H9 (cell line): ENCODE results near the gene IKBKG. TPM values are rescaled to one million over a fixed set of nuclear protein-coding genes. Genes with fewer than 3 reads are reported as not detected.
A peak's percentile ranks its signal among the peaks of the same experiment; 100 is the strongest.

Experiments
- DNase-seq: peaks from one replicate; pipeline ENCODE4 v3.0.0-alpha.2; 2017
- H2AFZ ChIP-seq: one replicate; pipeline ENCODE4 v1.6.1; 2013; ENCODE audit warnings: mild to moderate bottlenecking, low read length, control low read depth, moderate library complexity
- H2AK5ac ChIP-seq: 2 replicates; pipeline ENCODE4 v1.6.1; 2013; ENCODE audit warnings: low read length, control low read depth, mixed read lengths; ENCODE audit not compliant: insufficient read length
- H2BK120ac ChIP-seq: one replicate; pipeline ENCODE4 v1.6.1; 2013; ENCODE audit warnings: low read depth, mild to moderate bottlenecking, low read length, control low read depth, inconsistent platforms; ENCODE audit not compliant: poor library complexity, severe bottlenecking
- H2BK12ac ChIP-seq: 2 replicates; pipeline ENCODE4 v1.6.1; 2013; ENCODE audit warnings: low read length, control low read depth, mixed read lengths, low read depth; ENCODE audit not compliant: insufficient read length
- H2BK15ac ChIP-seq: 2 replicates; pipeline ENCODE4 v1.6.1; 2013; ENCODE audit warnings: low read depth, low read length, control low read depth
- H2BK20ac ChIP-seq: one replicate; pipeline ENCODE4 v1.6.1; 2013; ENCODE audit warnings: low read depth, mild to moderate bottlenecking, low read length, control low read depth, inconsistent platforms; ENCODE audit not compliant: poor library complexity, severe bottlenecking
- H2BK5ac ChIP-seq: 2 replicates; pipeline ENCODE4 v1.6.1; 2013; ENCODE audit warnings: low read length, control low read depth, mixed read lengths; ENCODE audit not compliant: insufficient read length
- H3K14ac ChIP-seq: 2 replicates; pipeline ENCODE4 v1.6.1; 2013; ENCODE audit warnings: low read length, control low read depth; ENCODE audit not compliant: insufficient read depth
- H3K18ac ChIP-seq: 2 replicates; pipeline ENCODE4 v1.6.1; 2013; ENCODE audit warnings: low read depth, mild to moderate bottlenecking, mixed read lengths, low read length, control low read depth; ENCODE audit not compliant: insufficient read length
- H3K23ac ChIP-seq: 2 replicates; pipeline ENCODE4 v1.6.1; 2013; ENCODE audit warnings: low read length, control low read depth, mixed read lengths, low read depth; ENCODE audit not compliant: insufficient read length
- H3K23me2 ChIP-seq: 2 replicates; pipeline ENCODE4 v1.6.1; 2013; ENCODE audit warnings: low read depth, mild to moderate bottlenecking, mixed read lengths, low read length, control low read depth; ENCODE audit not compliant: insufficient read length, poor library complexity, severe bottlenecking
- H3K27ac ChIP-seq: 2 replicates; pipeline ENCODE4 v1.5.1; 2013; ENCODE audit warnings: low read length, control low read depth, mixed read lengths, low read depth; ENCODE audit not compliant: insufficient read length
- H3K27me3 ChIP-seq: 2 replicates; pipeline ENCODE4 v1.6.1; 2013; ENCODE audit warnings: low read length, control low read depth, inconsistent platforms; ENCODE audit not compliant: insufficient read depth
- H3K4ac ChIP-seq: 2 replicates; pipeline ENCODE4 v1.6.1; 2013; ENCODE audit warnings: low read depth, mild to moderate bottlenecking, control low read depth, inconsistent platforms, low read length, moderate library complexity
- H3K4me1 ChIP-seq: 2 replicates; pipeline ENCODE4 v1.6.1; 2013; ENCODE audit warnings: low read length, control low read depth, inconsistent platforms; ENCODE audit not compliant: insufficient read depth
- H3K4me2 ChIP-seq: 2 replicates; pipeline ENCODE4 v1.6.1; 2013; ENCODE audit warnings: low read length, control low read depth, mixed read lengths; ENCODE audit not compliant: insufficient read length, insufficient read depth
- H3K56ac ChIP-seq: 2 replicates; pipeline ENCODE4 v1.6.1; 2013; ENCODE audit warnings: low read depth, mild to moderate bottlenecking, mixed read lengths, low read length, control low read depth; ENCODE audit not compliant: insufficient read length
- H3K79me1 ChIP-seq: 2 replicates; pipeline ENCODE4 v1.6.1; 2013; ENCODE audit warnings: low read depth, mild to moderate bottlenecking, moderate library complexity, low read length, control low read depth, inconsistent platforms; ENCODE audit not compliant: insufficient read depth, poor library complexity, severe bottlenecking
- H3K79me2 ChIP-seq: 2 replicates; pipeline ENCODE4 v1.6.1; 2013; ENCODE audit warnings: low read length, control low read depth, inconsistent platforms; ENCODE audit not compliant: insufficient read depth
- H3K9ac ChIP-seq: 2 replicates; pipeline ENCODE4 v1.6.1; 2013; ENCODE audit warnings: low read length, control low read depth, mixed read lengths; ENCODE audit not compliant: insufficient read length; ENCODE audit errors: extremely low read depth
- H3K9me3 ChIP-seq: one replicate; pipeline ENCODE4 v1.6.1; 2013; ENCODE audit warnings: low read depth, low read length, inconsistent platforms; ENCODE audit not compliant: control insufficient read depth
- H3T11ph ChIP-seq: one replicate; pipeline ENCODE4 v1.6.1; 2013; ENCODE audit warnings: mild to moderate bottlenecking, low read length, control low read depth, inconsistent platforms
- H4K20me1 ChIP-seq: one replicate; pipeline ENCODE4 v1.6.1; 2013; ENCODE audit not compliant: control insufficient read depth, insufficient read length, insufficient read depth
- H4K5ac ChIP-seq: 2 replicates; pipeline ENCODE4 v1.6.1; 2013; ENCODE audit warnings: low read depth, mild to moderate bottlenecking, mixed read lengths, low read length, control low read depth; ENCODE audit not compliant: insufficient read length
- H4K8ac ChIP-seq: replicated peaks from 2 replicates; pipeline ENCODE4 v1.6.1; 2013; ENCODE audit warnings: low read length, control low read depth, mixed read lengths, low read depth; ENCODE audit not compliant: insufficient read length
- H4K91ac ChIP-seq: 2 replicates; pipeline ENCODE4 v1.6.1; 2013; ENCODE audit warnings: low read depth, mild to moderate bottlenecking, moderate library complexity, mixed read lengths, low read length, control low read depth; ENCODE audit not compliant: insufficient read length
- H3K27ac Mint-ChIP-seq, 3 experiments: 2 replicates in 2 of 3; 3 replicates in 1 of 3; pipeline ENCODE4 v1.8.0; 2020 to 2021; ENCODE audit warnings: mixed read lengths in 3 of 3, mild to moderate bottlenecking in 1 of 3, moderate library complexity in 1 of 3
- H3K27me3 Mint-ChIP-seq: 2 replicates; pipeline ENCODE4 v1.8.0; 2021; ENCODE audit warnings: low read depth, mild to moderate bottlenecking, moderate library complexity, mixed read lengths
- H3K36me3 Mint-ChIP-seq, 3 experiments: 2 replicates in 2 of 3; 3 replicates in 1 of 3; pipeline ENCODE4 v1.8.0; 2020 to 2021; ENCODE audit warnings: low read depth in 3 of 3, mixed read lengths in 3 of 3; ENCODE audit not compliant: insufficient read depth in 1 of 3
- H3K4me1 Mint-ChIP-seq, 2 experiments: 2 replicates each; pipeline ENCODE4 v1.8.0; 2020; ENCODE audit warnings: mixed read lengths in 2 of 2
- H3K4me3 Mint-ChIP-seq, 2 experiments: 2 replicates in 1 of 2; 3 replicates in 1 of 2; pipeline ENCODE4 v1.8.0; 2020 to 2021; ENCODE audit warnings: mild to moderate bottlenecking in 2 of 2, mixed read lengths in 2 of 2, moderate library complexity in 1 of 2
- H3K9me3 Mint-ChIP-seq, 2 experiments: 2 replicates in 1 of 2; 3 replicates in 1 of 2; pipeline ENCODE4 v1.8.0; 2020; ENCODE audit warnings: mild to moderate bottlenecking in 2 of 2, mixed read lengths in 2 of 2, moderate library complexity in 1 of 2
- WGBS: extraction: QIAGEN DNeasy Blood & Tissue Kit; methylation state at CpG from one replicate; pipeline ENCODE4 v1.1.7; 2013; ENCODE audit warnings: missing lambda C conversion rate, low lambda C conversion rate, mixed read lengths; ENCODE audit not compliant: insufficient read length; ENCODE audit errors: extremely low coverage; 5-methylcytosine and 5-hydroxymethylcytosine counted together
- total RNA-seq: library from RNA; stranded (reverse); gene quantifications from 2 replicates; pipeline ENCODE4 v1.2.1, GENCODE V29; 2021
- TF ChIP-seq, protein P1 (sequence below): fragments of 200-600 bp; sonication (generic); conservative IDR thresholded peaks from 3 replicates; pipeline ENCODE4 v1.8.0; 2021; ENCODE audit warnings: antibody characterized with exemption, mild to moderate bottlenecking

Gene IKBKG
- total RNA-seq, 1 experiment from 2014 or later = 17.8 TPM

DNA sequence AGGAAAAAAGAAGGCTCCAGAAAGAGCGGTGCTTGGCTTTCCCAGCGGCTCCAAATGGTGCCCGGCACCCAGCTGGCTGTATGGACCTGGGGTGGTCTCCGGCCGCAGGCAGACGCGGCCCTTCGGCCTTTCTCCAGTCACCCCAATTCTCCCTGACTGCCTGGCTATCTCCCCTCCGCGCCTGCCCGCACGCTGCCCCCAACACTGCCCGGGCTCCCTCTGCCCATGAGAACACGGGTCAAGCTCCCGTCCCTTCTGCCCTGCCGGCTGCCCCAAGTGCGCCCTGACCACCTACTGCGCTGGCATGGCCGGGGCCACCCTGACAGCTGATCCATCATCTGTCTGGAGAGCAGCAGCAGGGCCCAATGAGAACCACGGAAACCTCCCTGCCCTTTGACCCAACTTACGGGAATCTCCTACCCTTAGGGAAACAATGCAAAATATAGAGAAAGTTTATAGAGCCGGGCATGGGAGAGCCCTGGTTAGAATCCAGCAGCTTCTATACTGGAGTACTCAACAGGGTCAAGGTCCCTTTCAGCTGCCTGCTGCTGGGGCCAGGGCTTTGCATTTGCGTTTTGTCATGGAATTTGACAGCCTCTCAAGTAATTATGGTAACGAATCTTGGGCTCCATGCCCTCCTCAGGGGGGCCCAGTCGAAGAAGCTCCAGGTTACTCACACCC is 30.2 kb upstream of the IKBKG start:
- WGBS = no CpG with 5 or more reads among the region's 25 CpGs
- peak; percentile 49 for DNase-seq
- Histone ChIP-seq H2AK5ac (no peak overlapping the region), H3K79me2 (no peaks in the 10 kb centered on the region), H3K9ac (no peak overlapping the region), H3K4me2 (peak overlapping the region; percentile 71), H3K18ac (peak overlapping the region; percentile 78), H3K23me2 (peaks cover 15% of the 10 kb centered on the region), H4K8ac (no peak overlapping the region), H3K14ac (peak overlapping the region; percentile 89), H2BK12ac (no peak overlapping the region), H4K91ac (no peak overlapping the region), H2BK20ac (no peak overlapping the region), H3K79me1 (no peaks in the 10 kb centered on the region), H3K27me3 (no peaks in the 10 kb centered on the region; the same call in 1 of the 2 replicates), H2BK120ac (no peak overlapping the region), H2BK5ac (no peak overlapping the region), H4K5ac (no peak overlapping the region), H2BK15ac (no peak overlapping the region), H3K4me1 (no peaks in the 10 kb centered on the region), H3K9me3 (peaks cover 13% of the 10 kb centered on the region), H2AFZ (no peak overlapping the region), H3T11ph (no peak overlapping the region), H3K4ac (no peak overlapping the region), H3K27ac (no peak overlapping the region), H3K56ac (no peak overlapping the region), H3K23ac (no peak overlapping the region), H4K20me1 (no peaks in the 10 kb centered on the region)
- Mint-ChIP-seq H3K36me3 (peaks cover 3 to 7% (median 6%) of the 10 kb centered on the region in 3 experiments; a peak in 4 of 7 replicates), H3K27ac (peak overlapping the region; percentile 11 to 75 (median 44); a peak in 5 of 7 replicates), H3K4me1 (peaks cover 14 to 17% of the 10 kb centered on the region in 2 experiments), H3K9me3 (peaks cover 49 to 52% of the 10 kb centered on the region in 2 experiments), H3K4me3 (peak overlapping the region; percentile 60 to 70), H3K27me3 (peaks cover 23% of the 10 kb centered on the region)
- TF ChIP-seq, protein P1, sequence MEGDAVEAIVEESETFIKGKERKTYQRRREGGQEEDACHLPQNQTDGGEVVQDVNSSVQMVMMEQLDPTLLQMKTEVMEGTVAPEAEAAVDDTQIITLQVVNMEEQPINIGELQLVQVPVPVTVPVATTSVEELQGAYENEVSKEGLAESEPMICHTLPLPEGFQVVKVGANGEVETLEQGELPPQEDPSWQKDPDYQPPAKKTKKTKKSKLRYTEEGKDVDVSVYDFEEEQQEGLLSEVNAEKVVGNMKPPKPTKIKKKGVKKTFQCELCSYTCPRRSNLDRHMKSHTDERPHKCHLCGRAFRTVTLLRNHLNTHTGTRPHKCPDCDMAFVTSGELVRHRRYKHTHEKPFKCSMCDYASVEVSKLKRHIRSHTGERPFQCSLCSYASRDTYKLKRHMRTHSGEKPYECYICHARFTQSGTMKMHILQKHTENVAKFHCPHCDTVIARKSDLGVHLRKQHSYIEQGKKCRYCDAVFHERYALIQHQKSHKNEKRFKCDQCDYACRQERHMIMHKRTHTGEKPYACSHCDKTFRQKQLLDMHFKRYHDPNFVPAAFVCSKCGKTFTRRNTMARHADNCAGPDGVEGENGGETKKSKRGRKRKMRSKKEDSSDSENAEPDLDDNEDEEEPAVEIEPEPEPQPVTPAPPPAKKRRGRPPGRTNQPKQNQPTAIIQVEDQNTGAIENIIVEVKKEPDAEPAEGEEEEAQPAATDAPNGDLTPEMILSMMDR = no peak
